ENCODE data around the gene IQGAP1.

Gene IQGAP1

DNA sequence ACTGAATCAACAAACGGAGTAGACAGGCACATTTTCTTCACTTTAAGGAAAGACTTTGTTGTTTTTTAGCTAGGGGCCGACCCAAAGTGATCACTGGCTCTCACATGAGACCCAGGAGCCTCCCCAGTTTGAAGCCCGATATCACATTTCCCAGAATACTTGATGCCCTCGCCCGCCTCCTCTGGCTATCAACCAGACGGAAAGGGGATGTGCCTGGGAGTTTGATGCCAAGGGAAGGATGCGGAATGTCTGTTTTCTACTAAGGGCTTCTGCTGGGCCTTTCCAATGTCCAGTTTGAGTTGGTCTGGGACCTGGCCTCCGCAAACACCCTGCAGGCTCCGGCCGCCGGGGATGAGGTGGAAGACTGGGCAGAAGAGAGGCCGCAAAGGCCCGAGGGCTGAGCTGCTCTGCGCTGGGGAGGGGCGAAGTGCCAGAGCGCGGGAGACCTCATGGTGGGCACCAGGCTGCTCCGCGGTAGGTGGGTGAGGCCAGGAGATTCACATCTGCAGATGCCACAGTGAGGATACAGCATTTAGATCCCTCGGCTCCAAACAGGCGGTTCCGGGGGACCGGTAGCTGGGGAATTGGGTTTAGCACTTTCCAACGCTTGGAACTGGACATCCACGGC is 36.4 kb upstream of the IQGAP1 start:
- Histone ChIP-seq H3K4me3 (ENCODE audit: low read length) (peak overlapping the region; percentile 75), H3K9me3 (ENCODE audit: control insufficient read depth, low read length) (no peaks in the 10 kb centered on the region), H3K4me1 (ENCODE audit: control insufficient read depth, insufficient read depth, low read length) (peaks cover 6% of the 10 kb centered on the region), H3K27me3 (ENCODE audit: control insufficient read depth, insufficient read depth, low read length) (no peaks in the 10 kb centered on the region), H3K36me3 (ENCODE audit: control insufficient read depth, insufficient read depth, low read length) (no peaks in the 10 kb centered on the region), H3K9ac (ENCODE audit: low read length) (peak overlapping the region; percentile 92)

DNA sequence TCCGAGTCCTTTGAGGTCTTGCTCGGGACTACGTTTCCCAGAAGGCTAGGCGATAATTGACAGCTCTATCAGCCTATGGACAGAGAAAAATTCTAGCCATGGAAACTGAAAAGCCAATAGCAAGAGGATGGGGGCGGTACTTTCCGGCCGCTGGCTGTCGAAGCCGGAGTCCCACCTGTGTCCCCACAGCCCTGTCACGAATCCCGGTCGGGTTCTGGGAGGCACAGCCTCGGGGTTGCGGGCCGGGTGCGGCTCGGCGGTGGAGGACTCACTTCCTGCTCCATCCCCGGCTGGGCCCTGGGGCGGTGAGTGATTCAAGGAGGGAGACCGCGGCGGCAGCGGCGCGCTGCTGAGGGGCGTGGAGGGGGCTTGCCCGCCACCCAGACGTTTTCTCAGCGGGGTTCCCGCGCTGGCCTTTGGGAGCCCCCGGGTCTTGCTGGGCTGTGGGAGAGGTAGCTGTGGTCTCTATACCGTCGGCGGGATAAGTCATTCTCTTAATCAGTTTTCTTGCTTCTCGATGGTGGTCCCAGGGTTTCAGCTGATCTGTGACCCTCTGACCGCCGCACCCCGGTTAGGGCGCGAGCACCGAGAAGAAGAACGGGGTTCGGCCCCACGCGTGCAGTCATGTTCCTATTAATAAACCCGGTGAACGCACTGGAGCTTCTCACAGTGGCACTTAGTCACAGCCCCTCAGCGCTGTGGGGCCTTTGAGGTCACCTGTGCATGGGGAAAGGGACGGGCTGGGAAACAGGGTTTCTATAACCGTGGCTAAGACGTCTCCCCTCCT is 35.7 kb upstream of the IQGAP1 start, which contains the start of gene ZNF774:
ZNF774 (plus strand) TSS at position 178 of the 787 bp plus-strand sequence. CDS start 2,377 bp downstream, outside the sequence.
- H3K9me3 ChIP-seq (ENCODE audit: control insufficient read depth, low read length): no peaks in the 10 kb centered on the region
- H3K4me3 ChIP-seq (ENCODE audit: low read length): peak within 1 kb of the TSS; percentile 75
- peak within 1 kb of the TSS; percentile 92 for H3K9ac ChIP-seq (ENCODE audit: low read length)
- no peaks in the 10 kb centered on the region for H3K36me3 ChIP-seq (ENCODE audit: control insufficient read depth, insufficient read depth, low read length)
- peaks cover 6% of the 10 kb centered on the region for H3K4me1 ChIP-seq (ENCODE audit: control insufficient read depth, insufficient read depth, low read length)
- no peaks in the 10 kb centered on the region for H3K27me3 ChIP-seq (ENCODE audit: control insufficient read depth, insufficient read depth, low read length)

DNA sequence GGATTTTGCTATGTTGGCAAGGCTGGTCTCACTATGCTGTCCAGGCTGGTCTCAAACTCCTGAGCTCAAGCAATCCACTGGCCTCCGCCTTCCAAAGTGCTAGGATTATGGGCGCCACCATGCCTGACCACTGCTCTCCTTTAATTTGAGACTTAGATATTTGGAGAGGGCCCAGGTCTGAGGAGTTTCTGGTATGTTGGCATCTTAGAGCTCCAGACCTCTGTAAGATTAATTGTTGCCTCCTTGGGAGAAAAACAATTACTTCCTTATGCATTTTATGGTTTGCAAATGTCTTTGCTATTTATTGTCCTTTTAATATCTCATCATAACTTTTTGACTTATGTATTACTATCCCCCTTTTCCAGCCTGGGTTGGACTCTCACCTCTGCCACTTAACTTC is 33.1 kb upstream of the IQGAP1 start:
- Histone ChIP-seq H3K9ac (ENCODE audit: low read length) (no peak overlapping the region), H3K4me1 (ENCODE audit: control insufficient read depth, insufficient read depth, low read length) (peaks cover 16% of the 10 kb centered on the region), H3K4me3 (ENCODE audit: low read length) (no peak overlapping the region), H3K36me3 (ENCODE audit: control insufficient read depth, insufficient read depth, low read length) (no peaks in the 10 kb centered on the region), H3K9me3 (ENCODE audit: control insufficient read depth, low read length) (no peaks in the 10 kb centered on the region), H3K27me3 (ENCODE audit: control insufficient read depth, insufficient read depth, low read length) (no peaks in the 10 kb centered on the region)

DNA sequence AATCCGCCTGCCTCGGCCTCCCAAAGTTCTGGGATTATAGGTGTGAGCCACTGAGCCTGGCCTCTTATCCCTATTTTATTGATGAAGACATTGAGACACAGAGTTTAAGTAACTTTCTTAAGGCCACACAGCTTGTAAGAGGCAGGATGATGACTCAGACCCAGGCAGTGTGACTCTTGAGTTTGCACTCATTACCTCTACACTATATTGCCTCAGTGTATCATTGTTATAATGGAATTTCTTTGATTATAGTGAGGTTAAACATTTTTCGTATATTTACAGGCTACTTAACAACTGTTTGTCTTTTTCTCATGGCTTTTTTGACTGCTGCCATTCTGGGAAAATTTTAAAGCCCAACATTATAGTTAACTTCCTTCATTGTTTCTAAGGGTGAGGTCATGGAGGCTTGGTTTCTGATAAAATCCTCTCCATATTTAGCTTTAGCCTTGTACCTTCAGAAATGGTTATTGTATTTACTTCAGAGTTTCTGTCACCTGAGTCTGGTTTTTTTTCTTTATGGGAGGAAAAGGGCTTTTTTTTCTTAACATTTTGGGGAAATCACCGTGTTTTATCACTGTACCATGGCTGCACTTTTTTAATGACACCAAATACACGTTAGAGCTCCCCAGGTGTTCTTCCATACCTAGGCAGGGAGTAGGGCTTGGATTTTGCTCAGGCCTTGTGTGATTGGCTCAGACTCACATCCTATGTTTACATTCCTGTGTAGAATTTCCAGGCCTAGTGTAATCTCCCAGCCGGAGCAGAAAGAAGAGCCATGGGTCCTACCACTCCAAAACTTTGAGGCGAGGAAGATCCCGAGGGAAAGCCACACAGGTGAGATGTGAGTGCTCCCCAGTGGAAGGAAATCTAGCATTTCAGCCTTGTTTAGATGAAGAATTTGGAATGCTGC is 29.7 kb upstream of the IQGAP1 start:
- Histone ChIP-seq H3K27me3 (ENCODE audit: control insufficient read depth, insufficient read depth, low read length) (no peaks in the 10 kb centered on the region), H3K9me3 (ENCODE audit: control insufficient read depth, low read length) (no peaks in the 10 kb centered on the region), H3K36me3 (ENCODE audit: control insufficient read depth, insufficient read depth, low read length) (no peaks in the 10 kb centered on the region), H3K4me3 (ENCODE audit: low read length) (no peak overlapping the region), H3K9ac (ENCODE audit: low read length) (no peak overlapping the region), H3K4me1 (ENCODE audit: control insufficient read depth, insufficient read depth, low read length) (peaks cover 25% of the 10 kb centered on the region)

DNA sequence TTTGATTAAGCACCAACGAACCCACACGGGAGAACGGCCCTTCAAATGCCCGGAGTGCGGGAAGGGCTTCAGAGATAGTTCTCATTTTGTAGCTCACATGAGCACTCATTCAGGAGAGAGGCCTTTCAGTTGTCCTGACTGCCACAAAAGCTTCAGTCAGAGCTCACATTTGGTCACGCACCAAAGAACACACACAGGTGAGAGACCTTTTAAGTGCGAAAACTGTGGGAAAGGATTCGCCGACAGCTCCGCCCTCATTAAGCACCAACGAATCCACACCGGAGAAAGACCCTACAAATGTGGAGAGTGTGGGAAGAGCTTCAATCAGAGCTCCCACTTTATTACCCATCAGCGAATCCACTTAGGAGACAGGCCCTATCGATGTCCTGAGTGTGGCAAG is 27.3 kb upstream of the IQGAP1 start:
- Histone ChIP-seq H3K27me3 (ENCODE audit: control insufficient read depth, insufficient read depth, low read length) (no peaks in the 10 kb centered on the region), H3K4me3 (ENCODE audit: low read length) (no peak overlapping the region), H3K36me3 (ENCODE audit: control insufficient read depth, insufficient read depth, low read length) (no peaks in the 10 kb centered on the region), H3K4me1 (ENCODE audit: control insufficient read depth, insufficient read depth, low read length) (peaks cover 25% of the 10 kb centered on the region), H3K9me3 (ENCODE audit: control insufficient read depth, low read length) (no peaks in the 10 kb centered on the region), H3K9ac (ENCODE audit: low read length) (no peak overlapping the region)

DNA sequence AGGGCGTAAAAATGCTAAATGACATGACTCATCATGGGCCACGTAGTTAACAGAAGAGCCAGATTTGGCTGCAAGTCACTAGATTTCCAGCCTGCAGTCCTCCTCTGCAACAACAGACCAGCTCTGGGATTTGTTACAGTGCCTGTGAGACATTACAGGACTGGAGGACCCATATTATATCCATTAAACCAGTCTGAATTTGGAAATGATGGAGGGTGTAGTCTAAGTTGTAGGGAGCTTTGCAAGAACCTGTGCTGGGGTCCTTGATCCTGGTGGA is 25.2 kb upstream of the IQGAP1 start:
- Histone ChIP-seq H3K27me3 (ENCODE audit: control insufficient read depth, insufficient read depth, low read length) (no peaks in the 10 kb centered on the region), H3K36me3 (ENCODE audit: control insufficient read depth, insufficient read depth, low read length) (no peaks in the 10 kb centered on the region), H3K4me3 (ENCODE audit: low read length) (no peak overlapping the region), H3K9ac (ENCODE audit: low read length) (no peak overlapping the region), H3K9me3 (ENCODE audit: control insufficient read depth, low read length) (no peaks in the 10 kb centered on the region), H3K4me1 (ENCODE audit: control insufficient read depth, insufficient read depth, low read length) (peaks cover 29% of the 10 kb centered on the region)

DNA sequence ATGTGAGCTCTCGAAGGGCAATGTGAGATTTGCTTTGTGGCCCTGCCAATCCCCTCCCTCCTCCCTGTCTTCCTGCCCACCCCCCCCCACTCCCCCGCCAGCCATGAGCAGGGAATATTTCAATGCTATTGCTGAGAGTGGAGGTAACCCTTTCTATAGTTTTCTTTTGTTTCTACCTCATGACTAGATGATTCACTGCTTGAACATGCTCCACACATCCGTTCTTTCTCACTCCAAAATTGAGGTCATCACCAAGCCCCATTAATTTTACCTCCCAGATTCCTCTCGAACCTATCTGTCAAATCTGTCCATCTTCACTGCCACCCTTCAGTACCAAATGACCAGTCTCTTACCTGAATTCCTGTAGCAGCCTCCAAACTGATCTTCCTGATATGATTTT is 23.8 kb upstream of the IQGAP1 start:
- H3K36me3 ChIP-seq (ENCODE audit: control insufficient read depth, insufficient read depth, low read length): no peaks in the 10 kb centered on the region
- H3K27me3 ChIP-seq (ENCODE audit: control insufficient read depth, insufficient read depth, low read length): no peaks in the 10 kb centered on the region
- H3K4me3 ChIP-seq (ENCODE audit: low read length): no peak overlapping the region
- H3K9ac ChIP-seq (ENCODE audit: low read length): no peak overlapping the region
- peaks cover 20% of the 10 kb centered on the region for H3K4me1 ChIP-seq (ENCODE audit: control insufficient read depth, insufficient read depth, low read length)
- H3K9me3 ChIP-seq (ENCODE audit: control insufficient read depth, low read length): no peaks in the 10 kb centered on the region

DNA sequence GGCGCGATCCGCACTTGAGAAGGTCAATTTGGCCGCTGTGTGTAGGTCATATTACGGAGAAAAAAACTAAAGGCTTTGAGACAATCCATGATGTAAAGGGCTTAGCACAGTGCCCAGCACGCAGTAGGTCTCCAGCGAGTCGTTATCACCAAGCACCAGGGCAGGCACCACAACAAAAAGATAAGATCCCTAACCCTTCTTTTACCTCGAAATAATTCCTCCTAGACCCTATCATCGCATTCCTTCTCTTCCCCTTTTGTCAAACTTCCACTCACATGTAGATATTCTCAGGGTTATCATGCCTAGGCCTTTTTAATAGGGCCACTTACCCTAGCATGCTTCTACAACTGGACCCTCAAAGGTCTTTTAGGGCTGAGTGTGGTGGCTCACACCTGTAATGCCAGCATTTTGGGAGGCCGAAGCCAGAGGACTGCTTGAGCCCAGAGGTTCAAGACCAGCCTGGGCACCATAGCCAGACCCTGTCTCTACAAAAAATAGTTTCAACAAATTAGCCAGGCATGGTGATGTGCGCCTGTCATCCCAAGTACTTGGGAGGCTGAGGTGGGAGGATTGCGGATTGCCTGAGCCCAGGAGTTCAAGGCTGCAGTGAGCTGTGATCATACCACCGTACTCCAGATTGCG is 22.5 kb upstream of the IQGAP1 start:
- Histone ChIP-seq H3K4me1 (ENCODE audit: control insufficient read depth, insufficient read depth, low read length) (peaks cover 26% of the 10 kb centered on the region), H3K27me3 (ENCODE audit: control insufficient read depth, insufficient read depth, low read length) (no peaks in the 10 kb centered on the region), H3K9me3 (ENCODE audit: control insufficient read depth, low read length) (no peaks in the 10 kb centered on the region), H3K36me3 (ENCODE audit: control insufficient read depth, insufficient read depth, low read length) (no peaks in the 10 kb centered on the region), H3K4me3 (ENCODE audit: low read length) (no peak overlapping the region), H3K9ac (ENCODE audit: low read length) (no peak overlapping the region)

DNA sequence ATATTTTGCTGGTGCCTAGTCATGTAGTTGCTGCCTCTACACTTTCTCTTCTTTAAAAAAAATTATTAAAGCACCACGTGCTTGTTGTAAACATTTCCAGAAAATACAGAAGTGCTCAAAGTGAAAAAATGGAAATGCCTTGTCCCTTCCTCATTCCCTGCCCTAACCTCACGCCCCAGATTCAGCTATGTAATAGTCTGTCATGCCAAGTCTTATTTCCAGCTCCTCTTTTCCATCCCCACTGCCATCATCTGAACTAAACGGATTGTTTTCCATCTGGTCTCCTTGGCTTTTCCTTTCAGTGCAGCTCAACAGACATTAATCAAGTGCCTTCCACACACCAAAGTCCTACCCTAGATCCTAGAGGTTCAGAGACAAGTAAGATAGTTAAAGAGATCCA is 20.5 kb upstream of the IQGAP1 start:
- H3K9me3 ChIP-seq (ENCODE audit: control insufficient read depth, low read length): no peaks in the 10 kb centered on the region
- no peak overlapping the region for H3K9ac ChIP-seq (ENCODE audit: low read length)
- H3K4me1 ChIP-seq (ENCODE audit: control insufficient read depth, insufficient read depth, low read length): peaks cover 24% of the 10 kb centered on the region
- no peaks in the 10 kb centered on the region for H3K36me3 ChIP-seq (ENCODE audit: control insufficient read depth, insufficient read depth, low read length)
- no peak overlapping the region for H3K4me3 ChIP-seq (ENCODE audit: low read length)
- H3K27me3 ChIP-seq (ENCODE audit: control insufficient read depth, insufficient read depth, low read length): no peaks in the 10 kb centered on the region

DNA sequence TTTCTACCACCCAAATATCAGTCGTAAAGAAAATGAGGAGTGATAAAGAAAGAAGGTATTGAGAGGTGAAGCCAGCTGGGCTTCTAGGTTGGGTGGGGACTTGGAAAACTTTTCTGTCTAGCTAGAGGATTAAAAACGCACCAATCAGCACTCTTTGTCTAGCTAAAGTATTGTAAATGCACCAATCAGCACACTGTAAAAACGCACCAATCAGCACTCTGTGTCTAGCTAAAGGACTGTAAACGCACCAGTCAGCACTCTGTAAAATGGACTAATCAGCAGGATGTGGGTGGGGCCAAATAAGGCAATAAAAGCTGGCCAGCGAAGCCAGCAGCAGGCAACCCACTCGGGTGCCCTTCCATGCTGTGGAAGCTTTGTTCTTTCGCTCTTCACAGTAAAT is 13.0 kb upstream of the IQGAP1 start:
- no peaks in the 10 kb centered on the region for H3K27me3 ChIP-seq (ENCODE audit: control insufficient read depth, insufficient read depth, low read length)

DNA sequence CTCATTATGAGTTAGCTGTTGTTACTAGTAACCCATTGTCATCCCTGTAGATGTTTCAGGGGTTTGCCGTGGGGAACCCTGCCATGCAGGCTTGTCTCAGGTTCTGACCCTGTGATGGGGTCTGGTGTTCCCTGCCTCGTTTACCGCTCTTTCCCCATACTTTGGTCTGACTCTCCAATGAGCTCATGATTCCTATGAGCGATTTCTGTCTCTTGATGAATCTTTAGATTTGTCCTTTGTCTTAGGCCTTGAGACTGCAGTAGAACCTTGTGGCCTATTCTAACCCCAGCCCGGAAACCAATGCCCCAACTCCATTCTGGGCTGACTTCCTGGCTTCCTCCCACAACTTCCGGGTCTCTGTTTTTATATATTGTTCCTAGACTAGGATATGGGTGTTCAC is 11.3 kb upstream of the IQGAP1 start:
- H3K4me1 ChIP-seq (ENCODE audit: control insufficient read depth, insufficient read depth, low read length): peaks cover 5% of the 10 kb centered on the region
- no peaks in the 10 kb centered on the region for H3K9me3 ChIP-seq (ENCODE audit: control insufficient read depth, low read length)
- H3K36me3 ChIP-seq (ENCODE audit: control insufficient read depth, insufficient read depth, low read length): no peaks in the 10 kb centered on the region
- no peaks in the 10 kb centered on the region for H3K27me3 ChIP-seq (ENCODE audit: control insufficient read depth, insufficient read depth, low read length)
- H3K9ac ChIP-seq (ENCODE audit: low read length): no peak overlapping the region
- no peak overlapping the region for H3K4me3 ChIP-seq (ENCODE audit: low read length)

More for the DNA sequence above, 13.0 kb upstream of the IQGAP1 start:
- Histone ChIP-seq H3K4me3 (ENCODE audit: low read length) (no peak overlapping the region), H3K9me3 (ENCODE audit: control insufficient read depth, low read length) (no peaks in the 10 kb centered on the region), H3K4me1 (ENCODE audit: control insufficient read depth, insufficient read depth, low read length) (peaks cover 10% of the 10 kb centered on the region), H3K9ac (ENCODE audit: low read length) (no peak overlapping the region), H3K36me3 (ENCODE audit: control insufficient read depth, insufficient read depth, low read length) (no peaks in the 10 kb centered on the region)
